ENCODE data around the gene BNC1. TPM values are rescaled to one million over a fixed set of nuclear protein-coding genes. Genes with fewer than 3 reads are reported as not detected.

BNC1 gene
- total and polyA plus RNA-seq, 2 experiments from 2014 or later: 23.1 to 24.3 TPM

GRCh38 chr15:83293201-83293600 lies 8.7 kb upstream of the BNC1 start:
- DNase-seq (ENCODE audit: low spot score): no peak
- H3K27ac ChIP-seq: no peak overlapping the region
- no peaks in the 10 kb centered on the region for H3K9me2 ChIP-seq (replicated peaks; ENCODE audit: insufficient read depth)
- no peak for TF ChIP-seq EZH2 (IDR thresholded peaks at IDR 0.05; ENCODE audit: borderline replicate concordance)
- TF ChIP-seq EZH2phosphoT487 (IDR thresholded peaks at IDR 0.05; ENCODE audit: low read depth, severe bottlenecking, unreplicated experiment): no peak
- TF ChIP-seq, protein P1, sequence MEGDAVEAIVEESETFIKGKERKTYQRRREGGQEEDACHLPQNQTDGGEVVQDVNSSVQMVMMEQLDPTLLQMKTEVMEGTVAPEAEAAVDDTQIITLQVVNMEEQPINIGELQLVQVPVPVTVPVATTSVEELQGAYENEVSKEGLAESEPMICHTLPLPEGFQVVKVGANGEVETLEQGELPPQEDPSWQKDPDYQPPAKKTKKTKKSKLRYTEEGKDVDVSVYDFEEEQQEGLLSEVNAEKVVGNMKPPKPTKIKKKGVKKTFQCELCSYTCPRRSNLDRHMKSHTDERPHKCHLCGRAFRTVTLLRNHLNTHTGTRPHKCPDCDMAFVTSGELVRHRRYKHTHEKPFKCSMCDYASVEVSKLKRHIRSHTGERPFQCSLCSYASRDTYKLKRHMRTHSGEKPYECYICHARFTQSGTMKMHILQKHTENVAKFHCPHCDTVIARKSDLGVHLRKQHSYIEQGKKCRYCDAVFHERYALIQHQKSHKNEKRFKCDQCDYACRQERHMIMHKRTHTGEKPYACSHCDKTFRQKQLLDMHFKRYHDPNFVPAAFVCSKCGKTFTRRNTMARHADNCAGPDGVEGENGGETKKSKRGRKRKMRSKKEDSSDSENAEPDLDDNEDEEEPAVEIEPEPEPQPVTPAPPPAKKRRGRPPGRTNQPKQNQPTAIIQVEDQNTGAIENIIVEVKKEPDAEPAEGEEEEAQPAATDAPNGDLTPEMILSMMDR (IDR thresholded peaks at IDR 0.05; ENCODE audit: poor library complexity): no peak
- H3K9me3 ChIP-seq (ENCODE audit: low read depth): no peaks in the 10 kb centered on the region
- H2AFZ ChIP-seq: no peak overlapping the region
- H3K4me3 ChIP-seq: no peak overlapping the region
- H3K79me2 ChIP-seq: no peaks in the 10 kb centered on the region
- H4K20me1 ChIP-seq (ENCODE audit: insufficient read depth, poor library complexity, severe bottlenecking): no peaks in the 10 kb centered on the region
- H3K4me2 ChIP-seq: no peak overlapping the region
- 88% methylated on average over 1 of the region's 1 CpG for whole genome bisulfite sequencing (ENCODE audit: low lambda C conversion rate, missing lambda C conversion rate)
- H3K4me1 ChIP-seq (ENCODE audit: insufficient read depth): no peaks in the 10 kb centered on the region
- H3K27me3 ChIP-seq: peaks cover 17% of the 10 kb centered on the region
- no peaks in the 10 kb centered on the region for H3K36me3 ChIP-seq (replicated peaks; ENCODE audit: insufficient read depth, low read depth)

- Histone ChIP-seq H3K27me3 (peaks cover 20% of the 10 kb centered on the region), H2AFZ (no peak overlapping the region)
- 53% methylated on average over 5 of the region's 5 CpGs for WGBS (ENCODE audit: low lambda C conversion rate, missing lambda C conversion rate)
These were observed 7.9 kb upstream of the BNC1 start for GRCh38 chr15:83292317-83292716.

GRCh38 chr15:83290236-83290635 lies 5.8 kb upstream of the BNC1 start:
- WGBS (ENCODE audit: low lambda C conversion rate, missing lambda C conversion rate): 84% methylated on average over 4 of the region's 4 CpGs
- TF ChIP-seq, protein P1 (IDR thresholded peaks at IDR 0.05; ENCODE audit: poor library complexity): no peak
- TF ChIP-seq EZH2 (IDR thresholded peaks at IDR 0.05; ENCODE audit: borderline replicate concordance) (no peak), EZH2phosphoT487 (IDR thresholded peaks at IDR 0.05; ENCODE audit: low read depth, severe bottlenecking, unreplicated experiment) (no peak)
- Histone ChIP-seq H3K9me3 (ENCODE audit: low read depth) (no peaks in the 10 kb centered on the region), H3K9me2 (replicated peaks; ENCODE audit: insufficient read depth) (no peaks in the 10 kb centered on the region), H3K4me1 (ENCODE audit: insufficient read depth) (no peaks in the 10 kb centered on the region), H3K27ac (no peak overlapping the region), H3K36me3 (replicated peaks; ENCODE audit: insufficient read depth, low read depth) (no peaks in the 10 kb centered on the region), H3K79me2 (no peaks in the 10 kb centered on the region), H4K20me1 (ENCODE audit: insufficient read depth, poor library complexity, severe bottlenecking) (no peaks in the 10 kb centered on the region), H2AFZ (no peak overlapping the region), H3K4me3 (no peak overlapping the region), H3K4me2 (no peak overlapping the region), H3K27me3 (peaks cover 41% of the 10 kb centered on the region)
- no peak for DNase-seq (ENCODE audit: low spot score)

More at GRCh38 chr15:83292317-83292716, 7.9 kb upstream of the BNC1 start:
- no peak for DNase-seq (ENCODE audit: low spot score)
- TF ChIP-seq, protein P1 (IDR thresholded peaks at IDR 0.05; ENCODE audit: poor library complexity): no peak
- TF ChIP-seq EZH2 (IDR thresholded peaks at IDR 0.05; ENCODE audit: borderline replicate concordance) (no peak), EZH2phosphoT487 (IDR thresholded peaks at IDR 0.05; ENCODE audit: low read depth, severe bottlenecking, unreplicated experiment) (no peak)
- Histone ChIP-seq H3K4me1 (ENCODE audit: insufficient read depth) (no peaks in the 10 kb centered on the region), H3K4me3 (no peak overlapping the region), H3K9me3 (ENCODE audit: low read depth) (no peaks in the 10 kb centered on the region), H4K20me1 (ENCODE audit: insufficient read depth, poor library complexity, severe bottlenecking) (no peaks in the 10 kb centered on the region), H3K9me2 (replicated peaks; ENCODE audit: insufficient read depth) (no peaks in the 10 kb centered on the region), H3K4me2 (no peak overlapping the region), H3K27ac (no peak overlapping the region), H3K79me2 (no peaks in the 10 kb centered on the region), H3K36me3 (replicated peaks; ENCODE audit: insufficient read depth, low read depth) (no peaks in the 10 kb centered on the region)

GRCh38 chr15:83289160-83289559 lies 4.7 kb upstream of the BNC1 start:
- no peaks in the 10 kb centered on the region for H3K9me3 ChIP-seq (ENCODE audit: low read depth)
- H3K27ac ChIP-seq: no peak overlapping the region
- no peaks in the 10 kb centered on the region for H4K20me1 ChIP-seq (ENCODE audit: insufficient read depth, poor library complexity, severe bottlenecking)
- no peaks in the 10 kb centered on the region for H3K4me1 ChIP-seq (ENCODE audit: insufficient read depth)
- no peaks in the 10 kb centered on the region for H3K36me3 ChIP-seq (replicated peaks; ENCODE audit: insufficient read depth, low read depth)
- 92% methylated on average over 1 of the region's 1 CpG for WGBS (ENCODE audit: low lambda C conversion rate, missing lambda C conversion rate)
- no peaks in the 10 kb centered on the region for H3K79me2 ChIP-seq
- DNase-seq (ENCODE audit: low spot score): no peak
- no peaks in the 10 kb centered on the region for H3K9me2 ChIP-seq (replicated peaks; ENCODE audit: insufficient read depth)
- no peak overlapping the region for H2AFZ ChIP-seq
- H3K4me3 ChIP-seq: no peak overlapping the region
- H3K4me2 ChIP-seq: no peak overlapping the region
- peaks cover 47% of the 10 kb centered on the region for H3K27me3 ChIP-seq
- TF ChIP-seq, protein P1 (IDR thresholded peaks at IDR 0.05; ENCODE audit: poor library complexity): no peak
- TF ChIP-seq EZH2 (IDR thresholded peaks at IDR 0.05; ENCODE audit: borderline replicate concordance) (no peak), EZH2phosphoT487 (IDR thresholded peaks at IDR 0.05; ENCODE audit: low read depth, severe bottlenecking, unreplicated experiment) (no peak)

Data from hepatocyte (in vitro differentiated cells).